ENCODE measurements around the gene COQ4.
"Not testable (repeated sequence)": the region's sequence is repeated elsewhere in the genome, so short reads cannot be mapped to it uniquely, and the experiment has no call there.

The COQ4 gene

GRCh38 chr9:128322404-128323211 lies at the start of gene COQ4, which contains the start of gene TRUB2:
Gene COQ4, plus strand, starts transcription at chr9:128322839. Its CDS starts 20 bp downstream, at chr9:128322859.
Gene TRUB2, minus strand, starts transcription at chr9:128322447. Its CDS starts 39 bp downstream, at chr9:128322408.
- peak; percentile 95 to 98 (median 97) for DNase-seq

DNA sequence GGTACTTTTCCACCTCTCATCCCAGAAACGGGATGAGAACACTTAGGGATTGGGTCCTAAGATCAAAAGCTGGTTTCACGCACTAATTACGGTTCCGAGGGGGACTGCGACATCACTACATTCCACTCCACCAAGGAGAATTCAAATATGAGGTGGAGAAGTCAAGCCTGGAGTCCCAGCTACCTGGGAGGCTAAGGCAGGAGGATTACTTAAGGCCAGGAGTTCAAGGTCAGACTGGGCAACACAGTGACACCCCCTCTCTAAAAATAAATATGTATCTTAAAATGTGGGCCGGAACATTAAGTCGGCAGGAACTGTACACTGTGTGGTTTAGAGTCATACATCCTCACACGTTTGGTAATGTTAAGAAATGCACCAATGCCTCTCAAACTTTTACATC lies 48.4 kb upstream of the COQ4 start:
- DNase-seq: no peak

GRCh38 chr9:128275198-128276007 lies 47.2 kb upstream of the COQ4 start, which contains the start of gene GOLGA2:
Gene GOLGA2, minus strand, starts transcription at chr9:128276007. Its CDS starts 31 bp downstream, at chr9:128275976.
- DNase-seq: peak in 2 of 3 donors; percentile 35 to 47

DNA sequence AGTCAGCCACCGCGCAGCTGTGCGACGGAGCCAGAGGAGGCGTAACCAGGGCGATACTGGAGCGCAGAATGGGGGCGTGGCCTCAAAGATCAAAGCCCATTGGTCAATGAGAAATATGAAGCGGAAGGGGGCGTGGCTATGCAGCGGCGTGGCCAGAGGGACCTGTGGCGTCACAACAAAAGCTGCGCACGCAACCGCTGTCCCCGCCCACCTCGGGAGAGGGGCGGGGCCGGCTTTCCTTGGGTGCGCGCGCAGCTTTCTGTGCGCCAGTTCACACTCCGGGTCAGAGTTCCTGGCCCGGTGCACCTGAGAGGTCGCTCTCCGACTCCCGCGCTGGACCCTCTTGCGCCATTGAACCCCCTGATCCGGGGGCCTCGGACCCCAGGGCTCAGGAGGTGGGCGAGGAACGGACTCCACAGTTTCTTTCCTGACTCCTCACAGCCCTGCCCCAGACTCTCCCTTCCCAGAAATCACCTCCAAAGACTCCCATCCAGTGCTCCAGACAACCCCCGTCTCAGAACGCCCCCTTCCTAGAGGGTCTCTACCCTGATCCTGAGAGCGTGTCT lies 46.5 kb upstream of the COQ4 start, which contains the start of gene SWI5:
Gene SWI5 (plus strand): TSS at position 269 of the 566 bp plus-strand sequence.
- peak; percentile 100 for DNase-seq

GRCh38 chr9:128276574-128277270 lies 45.9 kb upstream of the COQ4 start:
- peak in 1 of 3 donors; percentile 13 for DNase-seq

DNA sequence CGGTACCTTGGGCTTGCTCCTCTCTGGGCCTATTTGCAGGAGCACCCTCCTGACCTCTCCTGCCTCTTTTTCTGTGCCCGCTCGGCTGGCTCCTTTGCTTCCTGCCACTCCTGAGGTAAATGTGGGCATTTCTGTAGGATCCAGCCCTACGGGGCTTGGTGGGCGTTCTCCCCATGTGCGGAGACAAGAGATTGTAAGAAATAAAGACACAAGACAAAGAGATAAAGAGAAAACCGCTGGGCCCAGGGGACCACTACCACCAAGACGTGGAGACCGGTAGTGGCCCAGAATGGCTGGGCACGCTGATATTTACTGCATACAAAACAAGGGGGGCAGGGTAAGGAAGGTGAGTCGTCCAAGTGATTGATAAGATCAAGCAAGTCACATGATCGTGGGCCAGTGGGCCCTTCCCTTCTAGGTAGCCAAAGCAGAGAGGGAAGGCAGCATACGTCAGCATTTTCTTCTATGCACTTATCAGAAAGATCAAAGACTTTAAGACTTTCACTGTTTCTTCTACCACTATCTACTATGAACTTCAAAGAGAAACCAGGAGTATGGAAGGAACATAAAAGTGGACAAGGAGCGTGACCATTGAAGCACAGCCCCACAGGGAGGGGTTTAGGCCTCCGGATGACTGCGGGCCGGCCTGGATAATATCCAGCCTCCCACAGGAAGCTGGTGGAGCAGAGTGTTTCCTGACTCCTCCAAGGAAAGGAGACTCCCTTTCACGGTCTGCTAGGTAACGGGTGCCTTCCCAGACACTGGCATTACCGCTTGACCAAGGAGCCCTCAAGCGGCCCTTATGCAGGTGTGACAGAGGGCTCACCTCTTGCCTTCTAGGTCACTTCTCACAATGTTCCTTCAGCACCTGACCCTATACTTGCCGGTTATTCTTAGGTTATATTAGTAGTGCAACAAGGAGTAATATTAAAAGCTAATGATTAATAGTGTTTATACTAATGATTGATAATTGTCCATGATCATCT lies 43.3 kb upstream of the COQ4 start:
- DNase-seq: not testable (repeated sequence)

- peak; percentile 64 to 70 (median 66) for DNase-seq
Measured at GRCh38 chr9:128280084-128280622, 42.5 kb upstream of the COQ4 start.

- no peak for DNase-seq
Measured at GRCh38 chr9:128282500-128282899, 40.1 kb upstream of the COQ4 start.

DNA sequence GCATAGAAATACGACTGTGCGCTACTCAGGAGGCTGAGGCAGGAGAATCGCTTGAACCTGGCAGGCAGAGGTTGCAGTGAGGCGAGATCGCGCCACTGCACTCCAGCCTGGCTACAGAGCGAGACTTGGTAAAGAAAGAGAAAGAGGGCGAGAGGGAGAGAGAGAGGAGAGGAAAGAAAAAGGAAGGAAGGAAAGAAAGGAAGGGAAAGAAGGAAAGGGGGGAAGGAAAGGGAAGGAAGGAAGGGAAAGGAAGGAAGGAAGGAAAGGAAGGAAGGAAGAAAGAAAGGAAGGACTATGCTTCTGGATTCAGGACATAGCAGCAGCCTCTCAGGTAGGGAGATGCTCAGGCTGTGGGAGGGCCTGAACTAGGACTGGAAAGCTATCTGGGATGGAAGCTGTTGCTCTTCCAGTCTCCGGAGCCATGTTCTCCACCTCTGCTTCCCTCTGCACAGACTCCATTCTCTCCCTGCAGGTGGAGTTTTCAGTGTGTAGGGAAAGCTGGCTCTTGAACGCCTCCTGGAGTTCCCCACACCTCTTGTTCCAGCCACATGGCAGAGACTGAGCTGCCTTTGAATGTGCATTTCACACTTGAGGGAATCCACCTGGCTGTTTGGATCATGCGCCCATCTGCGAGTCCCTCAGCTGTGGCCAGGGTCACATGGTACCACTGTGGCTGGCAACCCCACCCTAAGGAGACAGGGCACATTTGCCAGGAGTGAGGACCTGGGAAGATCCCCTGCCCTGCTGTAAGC lies 37.4 kb upstream of the COQ4 start:
- no peak for DNase-seq

DNA sequence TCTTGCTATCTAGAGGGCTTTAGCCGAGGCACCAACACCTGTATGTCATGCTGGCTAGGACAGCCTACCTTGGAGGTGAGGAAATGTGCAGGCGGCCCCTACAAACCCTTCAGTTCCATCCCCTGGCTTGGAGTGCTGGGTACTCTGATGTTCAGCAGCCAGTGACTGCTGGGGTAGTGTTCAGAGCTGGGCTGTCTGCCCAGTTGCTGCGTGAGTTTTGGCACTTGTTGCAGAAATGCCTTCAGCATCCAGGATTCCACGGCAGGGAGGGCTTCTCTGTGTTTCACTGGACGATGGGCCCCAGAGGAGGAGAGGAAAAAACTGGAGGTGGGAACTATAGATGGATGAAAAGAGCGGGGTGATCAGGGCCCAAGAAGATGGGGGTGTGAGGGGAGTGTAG lies 36.2 kb upstream of the COQ4 start:
- no peak for DNase-seq

DNA sequence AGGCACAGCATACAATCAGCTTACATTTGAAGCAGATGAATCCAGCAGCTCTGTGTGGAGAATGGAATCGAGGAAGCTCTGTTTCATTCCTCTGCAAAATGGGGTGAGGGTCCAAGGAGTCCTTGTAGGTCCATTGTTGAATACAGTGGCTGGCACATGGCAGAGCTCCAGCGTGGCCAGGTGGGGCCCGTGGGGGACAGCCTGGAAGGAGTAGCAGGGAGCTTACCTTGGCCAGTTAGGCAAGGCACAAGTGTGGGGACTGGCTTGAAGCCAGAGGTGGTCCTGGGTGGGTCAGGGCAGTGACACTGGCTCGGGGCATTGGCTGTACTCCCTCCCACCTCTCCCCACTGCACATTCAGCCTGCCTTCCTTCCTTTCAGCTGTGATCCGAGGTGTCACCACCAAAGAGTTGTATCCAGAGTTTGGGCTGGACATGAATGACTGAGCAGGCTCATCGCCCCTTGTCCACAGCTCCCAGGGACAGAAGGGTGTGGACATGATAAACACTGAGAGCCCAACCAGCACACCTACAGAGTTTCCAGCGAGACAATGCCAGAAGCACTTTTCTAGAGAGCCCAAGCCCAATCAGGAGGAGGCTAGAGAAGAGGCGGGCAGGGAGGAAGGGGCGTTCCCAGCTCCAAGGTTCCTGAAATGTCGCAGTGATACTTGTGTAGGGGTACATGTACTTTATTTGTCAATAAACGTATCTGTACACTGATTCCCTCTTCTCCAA lies 34.2 kb upstream of the COQ4 start:
- DNase-seq: no peak

- DNase-seq: no peak
Measured at GRCh38 chr9:128292009-128292408, 30.6 kb upstream of the COQ4 start.

GRCh38 chr9:128293091-128293490 lies 29.5 kb upstream of the COQ4 start:
- DNase-seq: no peak

- no peak for DNase-seq
Measured at GRCh38 chr9:128294142-128294541, 28.5 kb upstream of the COQ4 start.

- DNase-seq: no peak
Measured at GRCh38 chr9:128296340-128297220, 26.1 kb upstream of the COQ4 start.

DNA sequence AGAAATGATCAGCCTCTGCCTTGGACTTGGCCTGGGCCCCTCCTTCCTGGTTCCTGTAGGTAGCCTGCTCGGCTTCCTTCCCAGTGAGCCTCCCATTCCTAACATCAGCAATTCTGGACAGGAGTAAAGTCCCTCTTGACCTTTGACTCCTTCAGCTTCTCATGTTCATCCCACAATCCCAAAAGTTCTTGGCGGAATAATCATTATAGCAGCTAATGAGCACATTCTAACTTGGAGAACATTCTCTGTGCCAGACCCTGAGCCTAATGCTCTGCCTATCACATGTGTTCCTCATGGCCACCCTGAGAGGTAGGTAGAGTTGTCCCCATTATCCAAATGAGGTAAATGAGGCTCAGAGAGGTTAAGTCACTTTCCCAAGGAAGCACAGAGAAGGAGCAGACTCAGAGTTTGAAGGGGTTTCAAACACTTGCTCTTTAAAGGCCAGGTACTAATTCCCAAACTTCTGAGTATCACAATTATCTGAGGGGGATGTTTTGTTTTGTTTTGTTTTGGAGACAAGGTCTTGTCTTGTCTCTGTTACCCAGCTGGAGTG lies 25.3 kb upstream of the COQ4 start:
- no peak for DNase-seq

DNA sequence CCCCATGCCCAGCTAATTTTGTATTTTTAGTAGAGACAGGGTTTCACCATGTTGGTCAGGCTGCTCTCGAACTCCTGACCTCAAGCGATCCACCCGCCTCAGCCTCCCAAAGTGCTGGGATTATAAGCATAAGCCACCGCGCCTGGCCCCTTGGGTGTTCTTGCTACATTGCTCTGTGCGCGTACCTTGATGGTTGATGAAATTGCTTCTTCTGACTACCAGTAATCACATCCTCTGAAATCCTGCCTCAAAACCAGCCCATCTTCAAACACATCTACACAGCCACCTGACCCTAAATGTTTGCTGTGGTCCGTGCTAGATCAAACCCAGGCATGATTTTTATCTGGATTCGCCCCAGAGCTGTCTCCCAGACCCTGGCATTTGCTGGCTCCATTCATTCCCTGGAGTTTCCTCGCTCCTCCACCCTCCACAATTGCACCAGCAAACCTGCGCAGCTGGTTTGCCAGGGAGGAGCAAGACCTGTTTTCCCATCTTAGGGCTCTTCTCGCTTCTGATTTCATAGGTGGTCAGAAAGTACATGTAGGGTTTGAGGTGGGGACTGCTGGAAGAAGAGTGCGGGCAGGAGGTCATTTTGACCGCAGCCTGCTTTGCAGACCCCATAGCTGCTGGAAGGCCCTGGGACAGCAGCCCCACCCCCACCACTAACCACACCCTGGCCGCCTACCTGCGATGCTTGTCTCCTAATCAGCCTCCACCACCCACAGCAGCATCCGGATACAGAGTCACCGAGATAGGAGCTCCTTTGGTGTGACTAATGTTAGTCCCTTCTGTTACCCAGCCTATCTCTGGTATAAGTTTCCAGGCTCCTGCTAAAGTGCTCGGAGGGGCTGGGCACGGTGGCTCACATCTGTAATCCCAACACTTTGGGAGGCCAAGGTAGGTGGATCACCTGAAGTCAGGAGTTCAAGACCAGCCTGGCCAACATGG lies 23.8 kb upstream of the COQ4 start:
- DNase-seq: no peak

Measured in suppressor macrophage treated with lipopolysaccharide for 1 hour (primary cell).